H9 (cell line): ENCODE measurements around the gene DCC. TPM values are rescaled to one million over a fixed set of nuclear protein-coding genes. Genes with fewer than 3 reads are reported as not detected.

Source experiments
- DNase-seq: peaks from one replicate; pipeline ENCODE4 v3.0.0-alpha.2; 2017
- H2AFZ ChIP-seq: one replicate; pipeline ENCODE4 v1.6.1; 2013; ENCODE audit warnings: mild to moderate bottlenecking, low read length, control low read depth, moderate library complexity
- H2AK5ac ChIP-seq: 2 replicates; pipeline ENCODE4 v1.6.1; 2013; ENCODE audit warnings: low read length, control low read depth, mixed read lengths; ENCODE audit not compliant: insufficient read length
- H2BK120ac ChIP-seq: one replicate; pipeline ENCODE4 v1.6.1; 2013; ENCODE audit warnings: low read depth, mild to moderate bottlenecking, low read length, control low read depth, inconsistent platforms; ENCODE audit not compliant: poor library complexity, severe bottlenecking
- H2BK12ac ChIP-seq: 2 replicates; pipeline ENCODE4 v1.6.1; 2013; ENCODE audit warnings: low read length, control low read depth, mixed read lengths, low read depth; ENCODE audit not compliant: insufficient read length
- H2BK15ac ChIP-seq: 2 replicates; pipeline ENCODE4 v1.6.1; 2013; ENCODE audit warnings: low read depth, low read length, control low read depth
- H2BK20ac ChIP-seq: one replicate; pipeline ENCODE4 v1.6.1; 2013; ENCODE audit warnings: low read depth, mild to moderate bottlenecking, low read length, control low read depth, inconsistent platforms; ENCODE audit not compliant: poor library complexity, severe bottlenecking
- H2BK5ac ChIP-seq: 2 replicates; pipeline ENCODE4 v1.6.1; 2013; ENCODE audit warnings: low read length, control low read depth, mixed read lengths; ENCODE audit not compliant: insufficient read length
- H3K14ac ChIP-seq: 2 replicates; pipeline ENCODE4 v1.6.1; 2013; ENCODE audit warnings: low read length, control low read depth; ENCODE audit not compliant: insufficient read depth
- H3K18ac ChIP-seq: 2 replicates; pipeline ENCODE4 v1.6.1; 2013; ENCODE audit warnings: low read depth, mild to moderate bottlenecking, mixed read lengths, low read length, control low read depth; ENCODE audit not compliant: insufficient read length
- H3K23ac ChIP-seq: 2 replicates; pipeline ENCODE4 v1.6.1; 2013; ENCODE audit warnings: low read length, control low read depth, mixed read lengths, low read depth; ENCODE audit not compliant: insufficient read length
- H3K23me2 ChIP-seq: 2 replicates; pipeline ENCODE4 v1.6.1; 2013; ENCODE audit warnings: low read depth, mild to moderate bottlenecking, mixed read lengths, low read length, control low read depth; ENCODE audit not compliant: insufficient read length, poor library complexity, severe bottlenecking
- H3K27ac ChIP-seq: 2 replicates; pipeline ENCODE4 v1.5.1; 2013; ENCODE audit warnings: low read length, control low read depth, mixed read lengths, low read depth; ENCODE audit not compliant: insufficient read length
- H3K27me3 ChIP-seq: 2 replicates; pipeline ENCODE4 v1.6.1; 2013; ENCODE audit warnings: low read length, control low read depth, inconsistent platforms; ENCODE audit not compliant: insufficient read depth
- H3K4ac ChIP-seq: 2 replicates; pipeline ENCODE4 v1.6.1; 2013; ENCODE audit warnings: low read depth, mild to moderate bottlenecking, control low read depth, inconsistent platforms, low read length, moderate library complexity
- H3K4me1 ChIP-seq: 2 replicates; pipeline ENCODE4 v1.6.1; 2013; ENCODE audit warnings: low read length, control low read depth, inconsistent platforms; ENCODE audit not compliant: insufficient read depth
- H3K4me2 ChIP-seq: 2 replicates; pipeline ENCODE4 v1.6.1; 2013; ENCODE audit warnings: low read length, control low read depth, mixed read lengths; ENCODE audit not compliant: insufficient read length, insufficient read depth
- H3K56ac ChIP-seq: 2 replicates; pipeline ENCODE4 v1.6.1; 2013; ENCODE audit warnings: low read depth, mild to moderate bottlenecking, mixed read lengths, low read length, control low read depth; ENCODE audit not compliant: insufficient read length
- H3K79me1 ChIP-seq: 2 replicates; pipeline ENCODE4 v1.6.1; 2013; ENCODE audit warnings: low read depth, mild to moderate bottlenecking, moderate library complexity, low read length, control low read depth, inconsistent platforms; ENCODE audit not compliant: insufficient read depth, poor library complexity, severe bottlenecking
- H3K79me2 ChIP-seq: 2 replicates; pipeline ENCODE4 v1.6.1; 2013; ENCODE audit warnings: low read length, control low read depth, inconsistent platforms; ENCODE audit not compliant: insufficient read depth
- H3K9ac ChIP-seq: 2 replicates; pipeline ENCODE4 v1.6.1; 2013; ENCODE audit warnings: low read length, control low read depth, mixed read lengths; ENCODE audit not compliant: insufficient read length; ENCODE audit errors: extremely low read depth
- H3K9me3 ChIP-seq: one replicate; pipeline ENCODE4 v1.6.1; 2013; ENCODE audit warnings: low read depth, low read length, inconsistent platforms; ENCODE audit not compliant: control insufficient read depth
- H3T11ph ChIP-seq: one replicate; pipeline ENCODE4 v1.6.1; 2013; ENCODE audit warnings: mild to moderate bottlenecking, low read length, control low read depth, inconsistent platforms
- H4K20me1 ChIP-seq: one replicate; pipeline ENCODE4 v1.6.1; 2013; ENCODE audit not compliant: control insufficient read depth, insufficient read length, insufficient read depth
- H4K5ac ChIP-seq: 2 replicates; pipeline ENCODE4 v1.6.1; 2013; ENCODE audit warnings: low read depth, mild to moderate bottlenecking, mixed read lengths, low read length, control low read depth; ENCODE audit not compliant: insufficient read length
- H4K8ac ChIP-seq: replicated peaks from 2 replicates; pipeline ENCODE4 v1.6.1; 2013; ENCODE audit warnings: low read length, control low read depth, mixed read lengths, low read depth; ENCODE audit not compliant: insufficient read length
- H4K91ac ChIP-seq: 2 replicates; pipeline ENCODE4 v1.6.1; 2013; ENCODE audit warnings: low read depth, mild to moderate bottlenecking, moderate library complexity, mixed read lengths, low read length, control low read depth; ENCODE audit not compliant: insufficient read length
- H3K27ac Mint-ChIP-seq, 3 experiments: 2 replicates in 2 of 3; 3 replicates in 1 of 3; pipeline ENCODE4 v1.8.0; 2020 to 2021; ENCODE audit warnings: mixed read lengths in 3 of 3, mild to moderate bottlenecking in 1 of 3, moderate library complexity in 1 of 3
- H3K27me3 Mint-ChIP-seq: 2 replicates; pipeline ENCODE4 v1.8.0; 2021; ENCODE audit warnings: low read depth, mild to moderate bottlenecking, moderate library complexity, mixed read lengths
- H3K36me3 Mint-ChIP-seq, 3 experiments: 2 replicates in 2 of 3; 3 replicates in 1 of 3; pipeline ENCODE4 v1.8.0; 2020 to 2021; ENCODE audit warnings: low read depth in 3 of 3, mixed read lengths in 3 of 3; ENCODE audit not compliant: insufficient read depth in 1 of 3
- H3K4me1 Mint-ChIP-seq, 2 experiments: 2 replicates each; pipeline ENCODE4 v1.8.0; 2020; ENCODE audit warnings: mixed read lengths in 2 of 2
- H3K4me3 Mint-ChIP-seq, 2 experiments: 2 replicates in 1 of 2; 3 replicates in 1 of 2; pipeline ENCODE4 v1.8.0; 2020 to 2021; ENCODE audit warnings: mild to moderate bottlenecking in 2 of 2, mixed read lengths in 2 of 2, moderate library complexity in 1 of 2
- H3K9me3 Mint-ChIP-seq, 2 experiments: 2 replicates in 1 of 2; 3 replicates in 1 of 2; pipeline ENCODE4 v1.8.0; 2020; ENCODE audit warnings: mild to moderate bottlenecking in 2 of 2, mixed read lengths in 2 of 2, moderate library complexity in 1 of 2
- CTCF ChIP-seq: fragments of 200-600 bp; sonication (generic); conservative IDR thresholded peaks from 3 replicates; pipeline ENCODE4 v1.8.0; 2021; ENCODE audit warnings: antibody characterized with exemption, mild to moderate bottlenecking
- WGBS: extraction: QIAGEN DNeasy Blood & Tissue Kit; methylation state at CpG from one replicate; pipeline ENCODE4 v1.1.7; 2013; ENCODE audit warnings: missing lambda C conversion rate, low lambda C conversion rate, mixed read lengths; ENCODE audit not compliant: insufficient read length; ENCODE audit errors: extremely low coverage; 5-methylcytosine and 5-hydroxymethylcytosine counted together
- total RNA-seq: library from RNA; stranded (reverse); gene quantifications from 2 replicates; pipeline ENCODE4 v1.2.1, GENCODE V29; 2021

The DCC gene
- total RNA-seq, 1 experiment from 2014 or later = 0.35 TPM

- Histone ChIP-seq H3K4ac (no peak overlapping the region), H4K5ac (no peak overlapping the region), H2BK120ac (no peak overlapping the region), H2BK15ac (no peak overlapping the region), H3K14ac (no peak overlapping the region), H3K79me1 (no peaks in the 10 kb centered on the region), H4K91ac (no peak overlapping the region), H3K27ac (no peak overlapping the region), H3K23ac (no peak overlapping the region), H2BK12ac (no peak overlapping the region), H3T11ph (no peak overlapping the region), H3K18ac (no peak overlapping the region), H3K79me2 (no peaks in the 10 kb centered on the region), H2BK5ac (no peak overlapping the region), H2AK5ac (no peak overlapping the region), H3K9ac (no peak overlapping the region), H3K27me3 (peaks cover 3% of the 10 kb centered on the region; the same call in 1 of the 2 replicates), H3K23me2 (no peaks in the 10 kb centered on the region), H2BK20ac (no peak overlapping the region), H2AFZ (no peak overlapping the region), H3K4me2 (no peak overlapping the region), H3K56ac (no peak overlapping the region), H3K9me3 (no peaks in the 10 kb centered on the region), H4K8ac (no peak overlapping the region), H4K20me1 (no peaks in the 10 kb centered on the region), H3K4me1 (no peaks in the 10 kb centered on the region)
- Mint-ChIP-seq H3K36me3 (no peaks in the 10 kb centered on the region), H3K4me1 (no peaks in the 10 kb centered on the region), H3K27me3 (peaks cover 77% of the 10 kb centered on the region), H3K9me3 (peaks cover 0 to 4% of the 10 kb centered on the region in 2 experiments; a peak in 3 of 5 replicates), H3K4me3 (no peak overlapping the region), H3K27ac (no peak overlapping the region)
- no peak for TF ChIP-seq CTCF
- no peak for DNase-seq
- no CpG with 5 or more reads among the region's 1 CpG for WGBS
These were observed 482.2 kb downstream of the DCC start for GRCh38 chr18:52822160-52822559.
